Measurements from ENCODE around the gene PTGER1. TPM values are rescaled to one million over a fixed set of nuclear protein-coding genes. Genes with fewer than 3 reads are reported as not detected.

Gene PTGER1
- total and polyA plus RNA-seq, 12 donors: 1.9 to 31.1 (median 4.5) TPM; not detected in 1

- no peak for TF ChIP-seq CTCF (IDR thresholded peaks at IDR 0.05)
- no peak for TF ChIP-seq POLR2A (IDR thresholded peaks at IDR 0.05)
- H3K36me3 ChIP-seq (replicated peaks in 1 of 2): peaks cover 0 to 26% of the 10 kb centered on the region in 2 donors
- no peaks in the 10 kb centered on the region for H3K9me3 ChIP-seq (replicated peaks in 1 of 3)
- peak overlapping the region; percentile 25 to 79 (median 68) for H3K27ac ChIP-seq
- DNase-seq: no peak
- peaks cover 22 to 39% of the 10 kb centered on the region in 2 donors for H3K4me1 ChIP-seq (replicated peaks in 1 of 2)
- no peaks in the 10 kb centered on the region for H3K27me3 ChIP-seq
- H3K4me3 ChIP-seq: peak overlapping the region in 1 of 4 donors; percentile 18
- WGBS, 4 donors: 39 to 60% (median 55%) methylated on average over 4 of the region's 4 CpGs
- intact Hi-C loops (cut with DNase I): no loop called here
These were observed 36.1 kb upstream of the PTGER1 start for GRCh38 chr19:14511229-14511593.

DNA sequence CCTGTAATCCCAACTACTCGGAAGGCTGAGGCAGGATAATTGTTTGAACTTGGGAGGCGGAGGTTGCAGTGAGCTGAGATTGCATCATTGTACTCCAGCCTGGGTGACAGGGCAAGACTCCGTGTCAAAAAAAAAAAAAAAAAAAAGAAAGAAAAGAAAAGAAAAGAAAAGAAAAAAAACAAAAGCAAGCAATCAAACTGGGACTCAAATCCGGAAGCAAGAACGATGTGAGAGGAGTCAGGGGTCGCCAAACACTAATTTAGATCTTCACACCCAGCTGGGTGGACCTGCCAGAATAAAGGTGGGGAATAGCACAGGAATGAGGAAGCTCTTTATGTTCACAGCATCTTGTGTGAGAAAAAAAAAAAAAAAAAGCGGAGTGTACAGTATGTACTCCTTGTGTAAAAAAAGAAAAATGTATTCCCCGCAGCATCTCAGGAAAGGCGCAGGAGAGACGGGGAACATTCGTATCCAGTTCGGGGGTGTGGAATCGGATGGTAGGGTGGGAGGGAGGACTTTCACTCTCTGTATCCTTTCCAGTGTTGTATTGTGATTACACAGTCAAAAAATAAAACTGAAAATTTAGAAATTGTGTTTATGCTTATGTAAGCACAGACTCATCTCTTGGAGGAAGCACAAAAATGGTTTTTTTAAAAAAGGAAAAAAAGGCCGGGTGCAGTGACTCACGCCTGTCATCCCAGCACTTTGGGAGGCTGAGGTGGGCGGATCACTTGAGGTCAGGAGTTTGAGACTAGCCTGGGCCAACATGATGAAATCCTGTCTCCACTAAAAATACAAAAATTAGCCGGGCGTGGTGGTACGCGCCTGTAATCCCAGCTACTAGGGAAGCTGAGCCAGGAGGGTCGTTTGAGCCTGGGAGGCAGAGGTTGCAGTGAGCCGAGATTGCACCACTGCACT is 35.4 kb upstream of the PTGER1 start:
- intact Hi-C loops (cut with DNase I): no loop called here
- peak overlapping the region in 1 of 4 donors; percentile 18 for H3K4me3 ChIP-seq
- DNase-seq: peak in 6 of 7 donors; percentile 72 to 89 (median 84)
- H3K36me3 ChIP-seq (replicated peaks in 1 of 2): peaks cover 0 to 20% of the 10 kb centered on the region in 2 donors
- no peaks in the 10 kb centered on the region for H3K27me3 ChIP-seq
- peak overlapping the region; percentile 66 to 80 (median 73) for H3K27ac ChIP-seq
- 15 to 24% (median 19%) methylated on average over 22 of the region's 22 CpGs for WGBS, 4 donors
- TF ChIP-seq CTCF (IDR thresholded peaks at IDR 0.05) (no peak), POLR2A (IDR thresholded peaks at IDR 0.05) (peak in 1 of 2 donors; percentile 72)
- H3K4me1 ChIP-seq (replicated peaks in 1 of 2): peaks cover 16 to 33% of the 10 kb centered on the region in 2 donors
- H3K9me3 ChIP-seq (replicated peaks in 1 of 3): no peaks in the 10 kb centered on the region

DNA sequence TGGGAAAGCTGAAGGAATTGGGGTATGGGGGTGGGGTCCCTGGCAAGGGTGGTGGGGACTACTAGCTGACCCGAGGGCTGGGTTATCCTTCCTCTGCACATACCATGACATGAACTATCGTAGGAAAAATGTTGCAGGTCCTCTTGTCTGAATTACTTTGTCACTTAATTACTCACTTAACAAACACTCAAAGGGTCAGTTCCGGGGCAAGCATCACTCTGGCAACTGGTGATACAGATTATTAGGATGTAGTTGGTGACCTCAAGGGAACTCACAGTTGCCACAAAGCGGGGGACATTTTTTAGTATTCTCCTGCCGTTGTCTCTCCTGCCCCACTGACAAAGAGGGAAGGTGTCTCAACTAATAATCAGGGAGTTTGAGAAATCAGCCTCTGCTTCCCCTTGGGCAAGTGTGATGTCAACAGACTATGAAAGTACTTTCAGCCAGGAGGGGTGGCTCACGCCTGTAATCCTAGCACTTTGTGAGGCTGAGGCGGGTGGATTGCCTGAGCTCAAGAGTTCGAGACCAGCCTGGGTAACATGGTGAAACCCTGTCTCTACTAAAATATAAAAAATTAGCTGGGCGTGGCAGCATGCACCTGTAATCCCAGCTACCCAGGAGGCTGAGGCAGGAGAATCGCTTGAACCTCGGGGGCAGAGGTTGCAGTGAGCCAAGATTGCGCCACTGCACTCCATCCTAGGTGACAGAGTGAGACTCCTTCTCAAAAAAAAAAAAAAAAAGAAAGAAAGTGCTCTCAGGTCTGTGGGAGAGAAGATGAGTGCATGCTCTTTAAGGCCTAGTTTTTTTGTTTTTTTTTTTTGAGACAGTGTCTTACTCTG is 32.8 kb upstream of the PTGER1 start:
- Histone ChIP-seq H3K27me3 (no peaks in the 10 kb centered on the region), H3K4me1 (replicated peaks in 1 of 2) (peaks cover 5 to 6% of the 10 kb centered on the region in 2 donors), H3K9me3 (replicated peaks in 1 of 3) (no peaks in the 10 kb centered on the region), H3K4me3 (no peak overlapping the region), H3K27ac (peak overlapping the region in 1 of 5 donors; percentile 29), H3K36me3 (replicated peaks in 1 of 2) (no peaks in the 10 kb centered on the region)
- intact Hi-C loops (cut with DNase I): no loop called here
- WGBS, 4 donors: 66 to 74% (median 69%) methylated on average over 11 to 12 of the region's 12 CpGs
- DNase-seq: no peak
- TF ChIP-seq CTCF (IDR thresholded peaks at IDR 0.05): no peak
- no peak for TF ChIP-seq POLR2A (IDR thresholded peaks at IDR 0.05)

Data from adrenal gland (tissue), 12 donors.